Breast epithelium (tissue), 3 donors: ENCODE measurements around the gene TTC39A.

Source experiments
- CTCF ChIP-seq, 3 donors: fragments of 450-650 bp; IDR thresholded peaks; one replicate each; pipeline ENCODE4 v1.5.1; 2016 to 2017; ENCODE audit warnings: antibody characterized with exemption in 3 of 3, mild to moderate bottlenecking in 3 of 3, moderate library complexity in 3 of 3
- POLR2AphosphoS5 ChIP-seq, 3 donors: sonication (generic); formaldehyde crosslinking; IDR thresholded peaks; one replicate each; pipeline ENCODE4 v1.6.1; 2017; ENCODE audit warnings: antibody characterized with exemption in 3 of 3

GRCh38 chr1:51253691-51254090 is 76.7 kb downstream of the TTC39A start:
- no peak for TF ChIP-seq CTCF (IDR thresholded peaks at IDR 0.05)
- TF ChIP-seq POLR2AphosphoS5 (IDR thresholded peaks at IDR 0.05), result no peak
